Left lung (tissue), 10 donors: Measurements from ENCODE around the gene NT5C. TPM values are rescaled to one million over a fixed set of nuclear protein-coding genes. Genes with fewer than 3 reads are reported as not detected.

Source experiments
- ATAC-seq: fragments of 200-7000 bp; cut with Tn5 transposase; one replicate; pipeline ENCODE4 v1.9.1; 2020; ENCODE audit warnings: moderate library complexity
- DNase-seq, 4 donors: peaks; one replicate each; pipeline ENCODE4 v3.0.0-alpha.2; 2013 to 2020
- H3K27ac ChIP-seq, 2 donors: fragments of 200-600 bp; sonication (generic) in 1 of 2; one replicate each; pipeline versions ENCODE4 v1.5.0 to v1.8.0; 2020 to 2021
- H3K27me3 ChIP-seq, 2 donors: fragments of 200-600 bp; sonication (generic) in 1 of 2; one replicate each; pipeline versions ENCODE4 v1.5.0 to v1.8.0; 2020 to 2021
- H3K36me3 ChIP-seq, 2 donors: fragments of 200-600 bp; sonication (generic) in 1 of 2; one replicate each; pipeline versions ENCODE4 v1.5.0 to v1.8.0; 2020 to 2021
- H3K4me1 ChIP-seq, 2 donors: fragments of 200-600 bp; one replicate each; pipeline ENCODE4 v1.8.0; 2021
- H3K4me3 ChIP-seq, 2 donors: fragments of 200-600 bp; sonication (generic) in 1 of 2; one replicate each; pipeline versions ENCODE4 v1.5.0 to v1.8.0; 2020 to 2021; ENCODE audit warnings: mild to moderate bottlenecking in 1 of 2
- H3K9me3 ChIP-seq, 2 donors: fragments of 200-600 bp; sonication (generic) in 1 of 2; one replicate each; pipeline versions ENCODE4 v1.5.0 to v1.8.0; 2020 to 2021
- intact Hi-C, 2 donors: fragments of 100-400 bp; cut with DNase I; formaldehyde crosslinking; loops; one replicate each; pipeline versions ENCODE4 v1.11.2 to v1.14.2; 2022
- polyA plus RNA-seq, 6 donors: library from polyadenylated mRNA; unstranded; fragments of 120-200 nt; gene quantifications; one replicate each; pipeline ENCODE4 v1.2.1, GENCODE V29; 2013; ENCODE audit not compliant: insufficient read length in 6 of 6
- total RNA-seq, 2 donors: library from RNA; stranded (reverse); fragmentation: NEBNext Ultra II Directional; extraction: Animal tissue kit (Norgen Biotek cat#: 25700); gene quantifications; one replicate each; pipeline ENCODE4 v1.2.1, GENCODE V29; 2021
- TF ChIP-seq, protein P1 (sequence below), 2 donors: fragments of 200-600 bp; sonication (generic) in 1 of 2; IDR thresholded peaks; one replicate each; pipeline versions ENCODE4 v1.5.0 to v1.8.0; 2021; ENCODE audit warnings: antibody characterized with exemption in 2 of 2
- donor health status: DM: no; HTN: yes; CAD: no.
- donor health status: DM: no; HTN: no; CAD: no.

The NT5C gene
- total and polyA plus RNA-seq, 8 donors, result 26.0 to 56.2 (median 42.8) TPM

DNA sequence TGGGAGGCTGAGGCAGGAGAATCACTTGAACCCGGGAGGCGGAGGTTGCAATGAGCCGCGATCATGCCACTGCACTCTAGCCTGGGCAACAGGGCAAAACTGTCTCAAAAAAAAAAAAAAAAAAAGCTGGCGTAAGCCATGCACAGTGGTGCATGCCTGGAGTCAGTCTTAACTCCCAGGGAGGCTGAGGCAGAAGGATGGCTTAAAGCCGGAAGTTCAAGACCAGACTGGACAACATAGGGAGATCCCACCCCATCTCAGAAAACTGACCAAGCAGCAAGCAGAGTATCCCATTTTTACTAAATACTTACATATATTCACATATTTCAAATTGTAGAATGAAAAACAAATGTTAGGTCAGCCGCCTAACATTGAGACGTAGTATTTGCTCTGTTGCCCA is 4.6 kb downstream of the NT5C start:
- ATAC-seq (no peak), DNase-seq (no peak)
- H3K9me3 ChIP-seq, result no peaks in the 10 kb centered on the region

DNA sequence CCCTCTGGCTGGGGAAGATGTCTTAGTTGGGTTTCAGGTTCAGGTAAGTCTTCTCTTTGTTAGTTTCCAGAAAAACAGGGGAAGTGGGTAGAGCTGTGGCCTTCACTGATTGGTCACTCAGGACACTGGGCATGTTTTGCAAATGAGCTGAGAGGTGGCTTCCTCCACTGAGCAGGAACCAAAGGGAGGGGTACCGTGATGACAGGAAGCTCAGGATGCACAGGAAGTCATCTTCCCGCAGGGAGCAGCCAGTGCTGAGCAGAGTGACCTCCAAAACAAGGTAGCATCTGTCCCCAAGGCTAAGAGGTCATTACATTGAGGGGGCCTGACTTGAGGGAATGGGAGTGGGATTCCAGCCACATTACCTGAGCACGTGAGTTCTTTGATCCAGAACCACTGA is 5.6 kb downstream of the NT5C start:
- ATAC-seq (no peak), DNase-seq (no peak)
- intact Hi-C loops, result no loop called here
- H3K27me3 ChIP-seq, result no peaks in the 10 kb centered on the region
- peaks cover 6 to 51% of the 10 kb centered on the region in 2 donors for H3K4me1 ChIP-seq
- H3K27ac ChIP-seq, result peak overlapping the region in 1 of 2 donors; percentile 79
- H3K36me3 ChIP-seq, result peaks cover 0 to 26% of the 10 kb centered on the region in 2 donors
- no peaks in the 10 kb centered on the region for H3K9me3 ChIP-seq
- no peak overlapping the region for H3K4me3 ChIP-seq
- TF ChIP-seq, protein P1, sequence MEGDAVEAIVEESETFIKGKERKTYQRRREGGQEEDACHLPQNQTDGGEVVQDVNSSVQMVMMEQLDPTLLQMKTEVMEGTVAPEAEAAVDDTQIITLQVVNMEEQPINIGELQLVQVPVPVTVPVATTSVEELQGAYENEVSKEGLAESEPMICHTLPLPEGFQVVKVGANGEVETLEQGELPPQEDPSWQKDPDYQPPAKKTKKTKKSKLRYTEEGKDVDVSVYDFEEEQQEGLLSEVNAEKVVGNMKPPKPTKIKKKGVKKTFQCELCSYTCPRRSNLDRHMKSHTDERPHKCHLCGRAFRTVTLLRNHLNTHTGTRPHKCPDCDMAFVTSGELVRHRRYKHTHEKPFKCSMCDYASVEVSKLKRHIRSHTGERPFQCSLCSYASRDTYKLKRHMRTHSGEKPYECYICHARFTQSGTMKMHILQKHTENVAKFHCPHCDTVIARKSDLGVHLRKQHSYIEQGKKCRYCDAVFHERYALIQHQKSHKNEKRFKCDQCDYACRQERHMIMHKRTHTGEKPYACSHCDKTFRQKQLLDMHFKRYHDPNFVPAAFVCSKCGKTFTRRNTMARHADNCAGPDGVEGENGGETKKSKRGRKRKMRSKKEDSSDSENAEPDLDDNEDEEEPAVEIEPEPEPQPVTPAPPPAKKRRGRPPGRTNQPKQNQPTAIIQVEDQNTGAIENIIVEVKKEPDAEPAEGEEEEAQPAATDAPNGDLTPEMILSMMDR (IDR thresholded peaks at IDR 0.05), result no peak

More for the DNA sequence above, 4.6 kb downstream of the NT5C start:
- peaks cover 0 to 21% of the 10 kb centered on the region in 2 donors for H3K36me3 ChIP-seq
- TF ChIP-seq, protein P1 (IDR thresholded peaks at IDR 0.05), result no peak
- H3K27ac ChIP-seq, result no peak overlapping the region
- no peaks in the 10 kb centered on the region for H3K27me3 ChIP-seq
- no peak overlapping the region for H3K4me3 ChIP-seq
- intact Hi-C loops, result no loop called here
- H3K4me1 ChIP-seq, result peaks cover 7 to 55% of the 10 kb centered on the region in 2 donors

DNA sequence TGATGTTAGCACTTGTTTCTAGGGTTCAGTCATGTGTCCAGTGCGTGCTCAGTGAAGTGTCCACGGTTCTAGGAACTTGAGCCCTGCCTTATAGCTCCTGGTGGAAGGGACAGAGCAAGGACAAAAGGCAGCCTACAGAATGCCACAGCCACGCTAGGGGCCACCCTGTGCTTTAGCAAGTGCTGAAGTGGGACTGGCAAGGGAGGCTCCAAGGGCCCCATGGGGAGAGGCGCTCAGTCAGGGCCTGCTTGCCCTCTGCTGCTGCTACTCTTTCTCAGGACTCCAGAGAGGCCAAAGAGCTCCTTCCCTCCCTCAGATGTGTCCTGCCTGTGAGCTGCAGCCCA is 6.8 kb downstream of the NT5C start:
- Histone ChIP-seq H3K36me3 (peaks cover 0 to 29% of the 10 kb centered on the region in 2 donors), H3K27me3 (no peaks in the 10 kb centered on the region), H3K27ac (peak overlapping the region; percentile 77 to 79), H3K4me3 (no peak overlapping the region), H3K4me1 (peaks cover 3 to 39% of the 10 kb centered on the region in 2 donors), H3K9me3 (no peaks in the 10 kb centered on the region)
- DNase-seq (no peak), ATAC-seq (peak; percentile 3)
- intact Hi-C loops, result no loop called here
- TF ChIP-seq, protein P1 (IDR thresholded peaks at IDR 0.05), result no peak

DNA sequence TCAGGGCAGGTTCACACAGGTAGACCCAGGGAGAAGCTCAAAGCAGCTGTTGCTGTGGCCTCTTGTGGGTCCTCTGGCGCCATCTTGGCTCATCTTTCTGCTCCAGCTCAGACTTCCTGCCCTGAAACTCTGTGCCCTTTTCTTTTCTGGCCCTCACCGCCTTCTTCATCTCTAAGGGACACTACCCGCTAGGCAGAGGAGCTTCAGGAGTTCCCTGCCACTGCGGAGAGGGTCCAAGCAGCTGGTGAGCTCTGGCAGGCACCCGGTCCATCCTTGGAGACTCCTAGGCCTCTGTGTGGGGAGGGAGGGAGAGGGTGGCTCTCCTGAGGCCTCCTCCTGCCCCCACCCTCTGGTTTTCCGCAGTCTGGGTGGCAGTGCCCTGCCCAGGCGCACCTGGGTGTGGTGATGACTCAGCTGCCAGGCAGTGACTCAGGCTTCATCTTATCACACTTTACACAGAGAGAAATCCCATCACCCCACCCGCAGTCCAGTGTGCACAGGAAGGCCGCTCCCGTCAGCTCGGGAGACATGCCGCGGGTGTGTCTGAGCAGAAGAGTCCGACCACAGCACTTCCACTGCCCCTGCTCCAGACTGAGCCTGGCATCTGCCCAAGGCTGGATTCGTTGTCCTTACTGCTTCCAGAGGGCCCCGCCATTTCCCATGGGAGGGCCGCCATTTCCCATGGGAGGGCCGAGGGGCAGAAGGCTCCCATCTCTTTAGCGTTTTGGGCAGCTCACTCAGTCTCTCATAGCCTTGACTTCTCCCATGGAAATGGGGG is 7.3 kb downstream of the NT5C start:
- Histone ChIP-seq H3K4me3 (no peak overlapping the region), H3K9me3 (no peaks in the 10 kb centered on the region), H3K36me3 (peaks cover 0 to 24% of the 10 kb centered on the region in 2 donors), H3K4me1 (peaks cover 3 to 37% of the 10 kb centered on the region in 2 donors), H3K27ac (peak overlapping the region; percentile 77 to 79), H3K27me3 (no peaks in the 10 kb centered on the region)
- peak; percentile 96 for ATAC-seq
- TF ChIP-seq, protein P1 (IDR thresholded peaks at IDR 0.05), result no peak
- DNase-seq, result peak in 2 of 4 donors; percentile 84 to 88
- intact Hi-C loops, result no loop called here

DNA sequence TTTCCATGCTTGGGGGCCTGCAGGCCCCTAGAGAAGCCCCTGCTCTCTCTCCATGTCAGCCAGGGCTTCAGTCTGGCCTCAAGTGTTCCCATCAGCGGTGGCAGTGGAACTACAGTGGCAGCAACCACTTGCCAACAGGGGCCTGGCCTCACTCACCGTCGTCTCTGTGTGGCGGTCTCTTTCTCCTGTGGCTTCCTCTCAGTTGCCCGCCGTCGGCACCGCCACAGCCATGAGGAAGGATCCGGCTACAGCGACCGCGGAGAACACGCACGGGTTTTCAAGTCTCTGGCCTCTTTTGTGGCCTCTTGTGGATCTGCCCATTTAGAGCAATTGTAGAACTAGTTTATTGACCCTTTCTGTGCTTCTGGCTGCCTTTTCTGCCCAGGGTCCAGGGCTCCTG is 13.2 kb downstream of the NT5C start:
- Histone ChIP-seq H3K9me3 (no peaks in the 10 kb centered on the region), H3K4me3 (no peak overlapping the region), H3K4me1 (peaks cover 11 to 36% of the 10 kb centered on the region in 2 donors), H3K36me3 (peaks cover 0 to 37% of the 10 kb centered on the region in 2 donors), H3K27ac (no peak overlapping the region), H3K27me3 (no peaks in the 10 kb centered on the region)
- intact Hi-C loops, result loop anchor here in 1 of 2 donors (10.0 kb wide), 2 partner anchors 56 to 86 kb away; partner anchors contain the start of gene NUP85
- no peak for ATAC-seq
- DNase-seq, result no peak
- TF ChIP-seq, protein P1 (IDR thresholded peaks at IDR 0.05), result no peak
